Fibroblast of the conjunctiva (primary cell): ENCODE data around the gene SCAMP4.

Experiments used
- DNase-seq: peaks from one replicate; pipeline ENCODE4 v3.0.0-alpha.2; 2010; ENCODE audit warnings: low read depth

SCAMP4 gene

DNA sequence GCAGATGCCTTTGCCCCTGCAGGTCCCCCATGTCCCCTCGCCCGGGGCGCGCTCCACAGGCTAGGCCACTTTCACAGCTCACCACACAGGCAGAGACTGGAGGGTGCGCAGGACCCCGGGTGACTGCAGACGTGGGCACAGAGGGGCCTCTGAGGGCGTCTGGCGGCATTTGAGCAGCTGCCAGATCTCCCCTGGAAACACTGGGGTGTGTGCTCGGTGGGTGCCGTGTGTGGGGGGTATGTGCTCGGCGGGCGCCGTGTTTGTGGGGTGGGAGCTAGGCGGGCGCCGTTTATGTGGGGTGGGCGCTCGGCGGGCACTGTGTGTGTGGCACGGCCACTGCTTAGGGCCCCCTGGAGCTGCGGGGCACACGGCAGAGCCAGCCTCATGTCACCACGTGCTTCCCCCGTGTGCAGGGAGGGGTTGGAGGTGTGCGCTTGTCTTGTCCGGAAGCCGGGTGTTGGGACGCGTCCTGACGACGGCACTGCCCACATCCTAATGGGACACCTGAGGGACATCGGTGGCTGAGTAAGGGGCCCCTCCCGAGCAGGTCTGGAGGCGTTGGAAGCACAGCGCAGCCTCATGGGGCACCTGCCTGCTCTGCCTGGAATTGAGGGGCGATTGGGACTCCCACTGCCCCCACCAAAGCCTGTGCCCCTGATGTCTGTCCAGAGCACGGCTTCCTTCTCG lies 52.5 kb downstream of the SCAMP4 start:
- no peak for DNase-seq

DNA sequence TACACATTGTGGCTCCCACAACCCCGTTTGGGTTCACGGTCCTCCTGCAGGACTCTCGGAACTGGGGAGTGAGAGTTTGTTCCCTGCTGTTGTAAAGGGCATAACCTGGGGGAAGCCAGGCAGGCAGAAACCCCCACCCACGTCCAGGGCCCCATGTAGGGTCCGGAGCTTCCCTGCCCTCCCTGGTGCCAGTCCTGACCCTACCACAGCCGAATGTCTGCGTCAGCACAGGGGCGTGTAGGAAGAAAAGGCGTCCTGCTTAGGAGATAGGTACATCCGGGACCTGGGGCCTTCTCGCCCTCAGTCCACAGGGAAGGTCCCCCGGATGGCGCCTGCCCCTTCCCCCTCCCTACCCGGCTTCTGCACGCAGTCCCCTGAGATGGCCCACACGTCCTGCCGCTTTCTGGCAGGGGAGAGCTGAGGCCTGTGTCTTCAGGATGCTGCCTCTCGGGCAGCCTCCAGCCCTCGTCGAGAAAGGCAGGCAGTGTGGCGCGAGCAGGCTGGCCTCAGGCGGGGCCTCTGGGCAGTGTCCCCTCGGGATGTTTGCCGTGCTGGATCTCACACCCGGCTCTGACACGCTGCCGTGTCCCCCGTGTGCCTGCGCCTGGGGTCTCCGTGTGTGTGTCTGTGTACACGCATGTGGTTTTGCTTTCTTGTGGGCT lies 54.9 kb downstream of the SCAMP4 start:
- DNase-seq = no peak

GRCh38 chr19:1961000-1961883 lies 56.0 kb downstream of the SCAMP4 start:
- DNase-seq = no peak

DNA sequence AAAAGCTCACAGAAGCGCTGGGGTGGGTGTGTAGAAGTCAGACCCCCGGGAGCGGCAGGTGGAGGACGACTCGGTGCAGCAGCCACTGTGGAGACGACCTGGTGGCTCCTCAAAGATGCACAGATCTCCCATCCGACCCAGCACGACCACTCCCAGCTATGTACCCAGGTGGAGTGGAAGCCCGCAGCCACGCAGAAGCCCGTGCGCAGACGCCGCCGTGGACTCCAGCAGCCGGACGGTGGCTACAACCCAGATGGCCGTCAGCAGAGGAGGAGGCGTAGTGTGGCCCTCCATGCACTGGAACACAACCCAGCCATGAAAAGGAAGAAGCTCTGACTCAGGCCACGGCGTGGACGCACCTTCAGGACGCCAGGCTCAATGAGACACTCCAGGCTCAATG lies 57.5 kb downstream of the SCAMP4 start:
- DNase-seq = no peak

GRCh38 chr19:1967087-1967608 lies 61.9 kb downstream of the SCAMP4 start:
- DNase-seq = no peak

- no peak for DNase-seq
Measured at GRCh38 chr19:1968279-1969175, 63.3 kb downstream of the SCAMP4 start.

DNA sequence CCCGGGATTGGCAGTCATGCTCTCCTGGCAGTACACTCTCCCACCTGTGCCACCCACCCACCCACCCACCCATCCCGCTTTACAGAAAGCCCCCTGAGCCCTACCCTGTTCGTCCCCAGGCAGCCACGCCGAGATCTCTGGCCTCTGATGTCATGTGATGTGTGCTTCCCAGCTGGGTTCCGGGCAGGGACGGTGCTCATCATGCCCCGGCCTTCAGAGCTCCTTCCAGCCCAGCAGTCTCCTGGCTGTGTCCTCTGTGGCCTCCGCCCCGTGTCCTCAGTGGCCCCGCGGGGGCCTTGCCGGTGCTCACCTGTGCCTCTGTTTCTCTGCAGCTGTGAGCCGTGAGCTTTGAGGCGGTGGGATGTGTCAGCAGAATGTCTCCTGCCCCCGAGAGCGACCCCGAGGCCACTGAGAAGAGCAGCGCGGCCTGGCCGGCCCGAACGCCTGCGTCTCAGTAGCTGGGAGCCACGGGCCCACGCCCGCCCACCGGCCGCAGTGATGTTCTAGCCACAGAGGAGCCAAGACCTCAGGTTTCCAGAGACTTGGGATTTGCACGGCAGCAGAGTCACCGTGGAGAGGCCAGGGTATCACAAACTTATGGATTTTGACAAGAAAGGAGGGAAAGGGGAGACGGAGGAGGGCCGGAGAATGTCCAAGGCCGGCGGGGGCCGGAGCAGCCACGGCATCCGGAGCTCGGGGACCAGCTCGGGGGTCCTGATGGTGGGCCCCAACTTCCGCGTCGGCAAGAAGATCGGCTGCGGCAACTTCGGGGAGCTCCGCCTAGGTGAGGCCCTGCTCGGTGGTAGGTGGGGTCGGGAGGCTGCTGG lies 64.2 kb downstream of the SCAMP4 start:
- no peak for DNase-seq

DNA sequence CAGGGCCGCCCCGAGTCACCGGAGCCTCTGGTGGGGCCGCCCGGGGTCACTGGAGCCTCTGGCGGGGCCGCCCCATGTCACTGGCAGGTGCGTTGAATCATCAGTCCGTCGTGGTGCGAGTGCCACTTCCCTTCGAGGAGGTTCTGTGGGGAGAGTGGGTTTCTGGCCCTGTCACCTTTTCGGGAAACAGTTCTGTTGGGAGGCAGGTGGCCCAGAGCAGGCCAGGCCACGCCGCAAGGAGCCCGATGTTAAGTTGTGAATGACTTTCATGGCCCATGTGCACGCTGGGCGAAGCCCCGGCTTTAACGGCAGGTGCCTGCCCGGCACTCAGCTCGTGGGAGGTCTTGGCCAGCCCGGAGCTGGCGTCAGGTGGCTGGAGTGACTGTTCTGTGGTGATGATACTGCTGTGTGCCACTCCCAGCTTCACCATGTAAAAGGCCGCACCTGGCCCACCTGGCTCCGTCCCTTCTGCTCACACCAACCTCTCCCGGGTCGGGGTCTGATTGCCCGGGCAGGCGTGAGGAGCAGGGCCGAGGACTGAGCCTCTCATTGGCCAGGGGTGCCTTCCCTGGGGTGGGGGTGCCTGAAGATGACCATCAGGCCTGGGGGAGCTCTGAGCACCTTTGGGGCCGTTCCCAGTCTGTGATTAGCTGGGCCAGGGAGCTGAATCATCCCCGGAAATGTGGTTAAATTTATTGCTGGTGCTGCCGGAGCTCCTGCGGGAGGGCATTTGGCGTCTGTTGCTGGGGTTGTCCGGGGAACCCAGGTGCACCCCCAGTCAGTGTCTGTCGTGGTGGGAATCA lies 65.0 kb downstream of the SCAMP4 start:
- no peak for DNase-seq

GRCh38 chr19:1970806-1971502 lies 65.8 kb downstream of the SCAMP4 start:
- no peak for DNase-seq

- no peak for DNase-seq
Measured at GRCh38 chr19:1974381-1975161, 69.4 kb downstream of the SCAMP4 start.

GRCh38 chr19:1975162-1975480 lies 69.9 kb downstream of the SCAMP4 start:
- no peak for DNase-seq
